Measurements from ENCODE around the gene GPHN.
"Not testable (repeated sequence)": the region's sequence is repeated elsewhere in the genome, so short reads cannot be mapped to it uniquely, and the experiment has no call there.

The GPHN gene

DNA sequence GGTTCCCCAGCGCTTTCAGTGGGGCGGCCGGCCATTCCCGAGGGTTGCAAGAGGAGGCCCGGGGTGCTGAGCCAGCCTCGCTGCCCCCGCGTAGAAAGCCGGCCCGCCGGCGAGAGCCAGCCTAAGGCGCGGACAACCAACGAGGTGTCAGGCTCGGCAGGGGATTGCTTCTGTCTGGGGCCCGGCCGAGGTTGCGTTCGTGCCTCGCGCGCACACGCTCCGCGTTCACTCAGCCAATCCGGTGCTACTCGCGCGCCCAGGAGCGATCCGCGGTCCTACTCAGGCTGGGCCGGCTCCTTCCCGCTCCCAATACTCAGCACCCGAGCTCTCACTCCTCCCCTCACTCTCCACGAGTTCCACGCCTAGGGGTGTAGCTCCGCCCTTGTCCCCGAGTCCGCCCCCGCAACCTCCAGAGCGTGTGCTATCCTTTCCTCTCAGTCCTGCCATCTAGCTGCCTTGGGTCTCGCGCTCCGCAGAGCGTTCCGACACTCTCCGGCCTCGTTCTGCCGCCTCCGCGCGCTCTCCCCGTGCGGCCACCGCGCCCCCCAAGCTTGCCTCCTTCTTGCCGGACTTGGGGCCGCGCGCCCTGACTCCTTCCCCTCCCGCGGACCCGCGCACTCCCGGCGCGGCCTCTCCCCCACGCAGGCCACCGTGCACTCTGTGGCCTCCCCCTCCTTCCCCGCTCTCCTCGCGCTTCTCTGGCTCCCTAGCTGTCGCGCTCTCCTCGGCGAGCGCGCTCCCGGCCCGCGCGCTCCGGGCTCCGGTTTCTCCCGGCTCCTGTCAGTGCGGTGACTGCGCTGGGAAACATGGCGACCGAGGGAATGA is at the start of gene GPHN:
TSS of gene GPHN (plus strand) at position 426 of the 825 bp plus-strand sequence.
- DNase-seq: peak; percentile 99

DNA sequence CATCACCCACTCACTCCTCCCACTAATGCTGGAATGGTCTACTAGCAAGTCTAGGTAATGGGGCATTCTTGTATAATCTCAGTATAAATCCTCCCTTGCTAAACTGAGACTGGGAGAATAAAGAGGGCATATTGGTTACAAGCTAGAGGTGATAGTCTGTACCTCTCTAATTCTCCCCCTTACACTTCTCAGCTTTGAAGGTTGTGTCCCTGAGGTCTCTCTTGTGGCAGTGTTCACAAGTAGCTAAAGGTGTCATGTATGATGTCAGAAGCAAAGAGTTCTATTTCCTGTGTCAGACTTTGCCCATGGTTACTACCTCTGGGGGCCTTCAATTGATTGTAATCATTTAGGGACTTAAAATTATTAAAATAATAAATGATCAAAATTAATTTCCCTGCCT is 48.3 kb upstream of the GPHN start:
- DNase-seq: no peak

DNA sequence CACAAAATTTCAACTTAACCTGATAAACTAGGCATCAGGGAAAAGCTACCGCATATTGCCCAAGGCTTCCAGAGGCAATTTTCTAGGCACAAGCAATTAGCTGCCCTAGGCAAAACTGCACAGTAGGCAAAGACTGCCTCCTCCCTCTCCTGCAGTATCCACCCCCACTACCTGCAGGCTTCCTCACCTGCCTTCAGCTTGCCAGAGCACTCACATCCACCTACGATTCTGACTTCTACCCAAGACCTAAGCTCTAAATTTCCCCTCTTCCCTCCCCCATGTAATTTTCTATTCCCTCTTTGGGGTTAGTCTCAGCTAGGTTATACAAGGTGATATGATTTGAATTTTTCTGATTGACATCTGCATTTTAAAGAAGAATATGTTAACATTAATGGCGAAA is 43.7 kb upstream of the GPHN start:
- no peak for DNase-seq

DNA sequence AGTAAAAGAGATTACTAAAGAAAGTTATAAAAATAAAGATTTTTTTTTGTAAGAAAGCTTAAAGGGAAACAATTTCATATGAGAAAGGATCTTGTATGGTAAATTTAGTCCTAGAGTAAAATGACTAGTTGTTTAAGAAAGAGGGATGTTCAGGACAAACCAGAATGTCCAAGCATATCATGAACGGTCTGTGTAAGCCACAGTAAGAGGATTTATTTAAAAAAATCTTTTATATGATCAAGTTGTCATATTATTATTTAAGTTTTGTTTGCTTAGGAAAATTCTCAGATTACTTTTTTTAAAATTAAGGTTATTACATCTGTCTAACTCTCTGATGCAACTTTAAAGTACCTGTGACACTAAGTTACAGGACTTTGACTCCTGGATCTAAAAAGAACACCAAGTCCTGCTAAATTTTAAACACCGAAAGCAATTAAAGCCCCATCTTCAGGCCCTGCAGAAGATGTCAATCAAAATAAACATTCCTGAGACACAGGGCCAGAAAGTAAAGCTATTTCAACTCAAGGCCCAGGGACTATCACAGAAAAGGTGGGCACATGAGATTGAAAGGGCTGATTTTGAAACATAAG is 39.1 kb upstream of the GPHN start:
- DNase-seq: no peak

DNA sequence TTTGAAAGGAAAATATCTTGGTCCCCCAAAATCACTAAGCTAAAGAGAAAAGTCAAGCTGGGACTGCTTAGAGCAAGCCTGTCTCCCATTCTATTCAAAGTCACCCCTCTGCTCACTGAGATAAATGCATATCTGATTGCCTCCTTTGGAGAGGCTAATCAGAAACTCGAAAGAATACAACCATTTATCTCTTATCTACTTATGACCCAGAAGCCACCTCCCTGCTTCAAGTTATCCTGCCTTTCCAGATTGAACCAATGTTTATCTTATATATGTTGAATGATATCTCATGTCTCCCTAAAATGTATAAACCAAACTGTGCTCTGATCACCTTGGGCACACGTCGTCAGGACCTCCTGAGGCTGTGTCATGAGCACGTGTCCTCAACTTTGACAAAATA is 36.4 kb upstream of the GPHN start:
- no peak for DNase-seq

DNA sequence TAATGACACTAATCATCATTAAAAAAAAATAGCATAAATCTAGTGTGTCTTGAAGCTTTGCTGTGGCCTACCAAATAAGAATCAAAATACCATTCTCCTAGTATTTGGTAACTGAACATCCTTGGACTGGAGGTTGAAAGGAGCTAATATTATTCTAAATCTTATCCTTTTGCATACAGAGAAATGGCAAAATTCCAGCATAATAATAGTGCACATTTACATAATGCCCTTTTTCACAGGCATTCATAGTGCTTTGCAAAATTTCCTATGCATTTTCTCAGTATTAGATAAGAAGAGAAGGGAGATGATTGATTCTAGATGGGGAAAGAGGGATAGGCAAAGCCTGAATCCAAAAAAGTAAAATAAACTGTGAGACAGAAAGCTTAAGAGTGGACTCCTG is 35.7 kb upstream of the GPHN start:
- no peak for DNase-seq

DNA sequence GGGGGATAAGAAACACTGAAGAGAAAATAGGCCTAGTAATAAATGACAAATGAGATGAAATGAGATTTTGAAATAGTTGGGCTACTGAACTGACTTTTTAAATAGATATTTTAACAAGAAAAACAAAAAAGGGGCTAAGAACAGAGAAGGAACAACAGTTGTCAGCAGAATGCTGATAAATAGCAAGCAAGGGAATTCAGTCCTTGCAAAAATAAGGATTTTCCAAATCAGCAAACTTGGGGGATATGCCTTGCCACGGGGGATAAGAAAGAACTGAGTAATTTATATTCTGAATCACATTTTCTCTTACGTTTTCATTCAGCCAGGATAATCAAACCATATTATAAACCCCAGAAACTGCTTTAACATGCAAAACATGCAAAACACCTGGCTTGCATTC is 34.7 kb upstream of the GPHN start:
- no peak for DNase-seq

DNA sequence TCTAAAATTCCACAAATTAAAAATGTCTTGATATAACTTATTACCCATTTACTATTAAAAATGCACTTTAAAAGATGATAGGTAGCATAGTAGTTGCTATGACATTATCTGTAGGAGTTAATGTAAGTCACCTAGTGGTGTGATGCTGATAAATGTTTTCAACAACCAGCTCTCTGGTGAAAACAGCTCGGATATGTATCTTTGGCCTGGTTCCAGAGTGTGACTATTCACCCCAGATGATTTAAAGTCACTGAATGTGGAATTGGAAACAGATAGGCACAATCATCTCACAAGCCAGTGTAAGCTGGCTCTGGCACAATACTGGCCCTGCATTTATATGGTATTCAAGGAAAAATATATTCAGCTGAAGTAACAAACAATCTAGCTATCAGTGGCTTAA is 31.0 kb upstream of the GPHN start:
- DNase-seq: no peak

DNA sequence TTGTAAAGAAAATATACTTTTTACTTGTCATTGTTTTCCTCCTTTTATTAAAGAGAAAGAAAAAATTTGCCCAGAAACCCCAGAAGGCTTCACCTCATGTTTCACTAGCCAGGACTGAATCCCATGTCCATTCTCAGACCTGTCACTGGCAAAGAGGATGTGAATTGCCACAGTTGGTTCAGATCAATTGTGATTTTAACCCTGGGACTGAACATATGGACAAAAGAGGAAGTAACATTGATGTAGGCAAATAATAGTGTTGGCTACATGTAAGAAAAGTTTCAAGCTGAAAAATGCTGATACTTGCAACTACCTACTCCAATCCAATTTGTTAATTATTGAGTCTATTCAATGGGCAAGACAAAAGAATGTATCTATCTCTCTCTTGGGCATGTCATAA is 30.4 kb upstream of the GPHN start:
- no peak for DNase-seq

DNA sequence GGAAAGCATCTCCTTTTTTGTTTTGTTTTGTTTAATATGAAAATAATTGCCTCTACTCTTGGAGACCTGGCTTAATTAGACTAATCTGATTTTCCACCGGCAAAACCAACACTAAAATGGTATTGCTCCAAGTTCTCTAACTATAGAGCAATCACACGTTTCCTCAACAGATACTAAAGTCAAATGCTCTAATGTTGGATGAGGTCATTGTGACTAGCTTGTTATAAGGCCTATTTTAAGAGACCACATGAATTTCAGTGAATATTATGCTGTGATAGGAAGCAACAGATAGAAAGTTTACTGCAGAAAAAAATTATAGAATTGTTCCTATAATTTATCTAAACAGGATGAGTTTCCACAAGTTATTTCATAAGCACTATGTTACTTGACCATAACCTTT is 25.1 kb upstream of the GPHN start:
- DNase-seq: no peak

DNA sequence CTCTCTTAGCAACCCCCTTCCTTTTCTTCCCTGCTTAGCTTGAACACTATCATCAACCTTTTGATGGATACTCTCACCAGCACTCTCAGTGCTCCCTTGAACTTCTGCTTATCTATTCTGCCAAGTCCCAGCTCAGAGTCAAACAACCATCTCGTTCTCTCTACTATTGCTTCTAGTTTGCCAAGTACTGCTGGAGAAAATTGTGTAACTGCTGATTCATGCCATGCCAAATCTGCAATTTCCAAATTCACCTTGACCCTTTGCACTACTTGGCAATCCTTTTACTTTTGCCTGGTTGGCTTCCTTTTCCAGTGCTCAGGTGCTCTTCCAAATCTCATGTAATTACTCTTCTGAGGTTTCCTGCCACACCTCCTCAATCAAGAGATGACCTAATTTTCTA is 24.6 kb upstream of the GPHN start:
- DNase-seq: no peak

DNA sequence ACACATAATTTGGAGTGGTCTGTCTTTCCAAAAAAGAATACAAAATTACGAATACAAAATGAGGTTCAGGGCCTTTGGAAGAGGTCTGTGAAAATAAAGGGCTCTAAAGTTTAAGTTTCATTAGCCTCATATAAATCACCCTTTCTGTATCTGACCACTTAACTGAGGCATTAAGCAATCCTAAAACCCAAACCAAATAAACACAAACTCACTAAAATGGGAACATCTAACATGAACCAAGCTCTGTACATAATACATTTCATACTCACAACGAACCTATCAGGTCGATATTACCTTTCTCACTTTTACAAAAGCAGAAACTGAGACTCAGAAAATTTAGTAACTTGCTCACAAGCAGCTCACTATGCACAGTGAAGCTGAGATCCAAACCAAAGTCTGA is 22.9 kb upstream of the GPHN start:
- DNase-seq: no peak

DNA sequence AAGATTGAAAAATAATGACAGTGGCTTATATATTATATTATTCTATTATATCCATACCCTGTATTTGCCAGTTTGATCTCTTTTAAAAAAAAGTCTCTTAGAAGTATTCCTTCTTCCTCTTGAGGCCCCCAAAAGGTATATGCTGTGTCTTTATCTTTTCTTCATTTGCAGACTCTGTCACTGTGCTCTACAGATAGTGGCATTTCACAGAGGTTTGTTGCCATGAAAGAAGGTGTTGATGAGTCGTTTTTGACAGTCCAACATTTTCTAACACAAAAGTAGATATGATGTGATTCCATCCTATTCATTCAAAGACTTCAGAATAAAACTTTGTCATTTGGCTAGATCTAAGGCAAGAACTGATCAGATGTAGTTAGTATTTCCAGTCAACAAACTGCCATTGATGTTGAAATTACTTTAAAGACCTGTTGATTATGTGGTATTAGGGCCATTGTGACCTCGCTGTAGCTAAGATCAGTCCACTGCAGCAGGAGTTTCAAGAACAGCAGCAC is 22.0 kb upstream of the GPHN start, which contains the start of gene CCDC196:
TSS of gene CCDC196 (plus strand) at position 462 of the 512 bp plus-strand sequence. CDS start 132 bp downstream, outside the sequence.
- DNase-seq: no peak

DNA sequence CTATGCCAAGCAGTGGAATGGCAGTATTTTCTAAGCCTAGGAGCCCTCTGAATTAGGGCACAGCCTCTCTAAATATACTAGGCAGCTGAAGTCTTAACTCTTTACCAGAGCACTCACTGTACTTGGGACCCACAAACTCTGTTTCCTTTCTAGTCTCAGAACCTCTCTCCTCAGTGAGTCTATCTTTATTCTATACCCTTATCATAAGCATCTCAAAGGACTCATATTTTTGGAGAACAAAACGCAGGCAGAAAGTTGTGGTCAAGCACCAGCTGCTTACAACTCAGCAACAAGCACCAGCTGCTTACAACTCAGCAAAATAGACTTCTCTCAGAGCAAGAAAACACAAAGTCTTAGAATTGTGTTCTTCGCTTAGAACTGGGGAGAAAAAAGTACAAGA is 20.8 kb upstream of the GPHN start:
- no peak for DNase-seq

DNA sequence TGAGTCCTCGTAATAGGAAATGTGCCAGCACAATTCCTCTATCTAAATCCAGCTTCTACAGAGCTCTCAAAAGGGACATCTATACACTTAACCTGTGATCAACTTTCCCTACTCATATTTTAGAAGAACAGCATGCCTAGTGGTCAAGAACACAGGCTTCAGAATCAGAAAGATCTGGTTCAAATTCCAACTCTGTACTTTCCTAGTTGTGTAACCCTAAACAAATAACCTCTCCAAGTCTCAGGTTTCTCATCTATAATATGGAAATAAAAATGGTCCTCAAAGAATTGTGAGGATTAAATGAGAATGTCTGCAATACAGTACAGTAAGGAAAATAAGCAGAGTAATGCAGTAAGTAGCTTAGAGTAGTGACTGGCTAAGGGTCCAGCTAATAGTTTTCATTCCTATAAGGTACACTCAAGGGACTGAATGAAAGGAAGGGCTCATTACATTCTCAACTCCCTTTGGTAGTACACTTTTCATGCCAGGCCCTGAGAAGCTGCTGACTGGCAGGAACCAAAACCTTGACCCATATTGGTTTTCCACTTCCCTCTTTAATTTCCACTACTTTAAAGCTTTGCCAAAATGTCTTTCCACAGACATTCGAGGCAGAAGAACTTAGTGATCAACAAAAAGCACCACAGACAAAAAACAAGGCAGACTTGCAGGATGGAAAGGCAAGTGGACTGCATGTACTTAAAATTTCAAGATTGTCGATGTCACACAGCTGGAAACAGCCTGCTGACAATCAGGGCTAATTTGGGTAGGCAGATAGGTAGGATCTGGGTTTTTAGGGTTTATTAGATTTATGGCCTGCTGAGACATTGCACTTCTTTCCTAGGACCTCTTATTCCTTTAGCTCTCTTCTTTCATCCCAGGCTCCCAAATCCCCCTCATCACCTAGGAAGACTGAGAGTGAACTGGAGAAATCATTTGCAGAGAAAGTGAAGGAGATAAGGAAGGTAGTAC is 17.5 kb upstream of the GPHN start:
- no peak for DNase-seq

DNA sequence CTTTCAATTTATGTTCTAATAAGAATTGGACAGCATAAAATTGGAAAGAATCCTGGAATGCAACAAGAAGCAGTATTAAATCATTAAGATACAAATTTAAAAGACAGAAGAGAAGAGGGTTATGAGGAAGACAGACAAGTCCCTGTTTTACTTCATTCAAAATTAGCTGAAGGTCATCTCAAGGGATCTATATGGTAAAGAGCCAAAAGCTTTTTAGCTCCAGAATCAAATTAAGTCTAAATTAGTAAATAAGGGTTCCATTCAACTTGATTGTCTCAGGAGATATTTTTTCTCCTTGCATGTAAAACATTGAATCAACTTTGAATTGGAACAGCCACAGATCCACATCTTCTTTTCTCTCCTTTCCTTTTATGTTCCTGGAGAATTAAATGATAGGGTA is 14.2 kb upstream of the GPHN start:
- DNase-seq: no peak

DNA sequence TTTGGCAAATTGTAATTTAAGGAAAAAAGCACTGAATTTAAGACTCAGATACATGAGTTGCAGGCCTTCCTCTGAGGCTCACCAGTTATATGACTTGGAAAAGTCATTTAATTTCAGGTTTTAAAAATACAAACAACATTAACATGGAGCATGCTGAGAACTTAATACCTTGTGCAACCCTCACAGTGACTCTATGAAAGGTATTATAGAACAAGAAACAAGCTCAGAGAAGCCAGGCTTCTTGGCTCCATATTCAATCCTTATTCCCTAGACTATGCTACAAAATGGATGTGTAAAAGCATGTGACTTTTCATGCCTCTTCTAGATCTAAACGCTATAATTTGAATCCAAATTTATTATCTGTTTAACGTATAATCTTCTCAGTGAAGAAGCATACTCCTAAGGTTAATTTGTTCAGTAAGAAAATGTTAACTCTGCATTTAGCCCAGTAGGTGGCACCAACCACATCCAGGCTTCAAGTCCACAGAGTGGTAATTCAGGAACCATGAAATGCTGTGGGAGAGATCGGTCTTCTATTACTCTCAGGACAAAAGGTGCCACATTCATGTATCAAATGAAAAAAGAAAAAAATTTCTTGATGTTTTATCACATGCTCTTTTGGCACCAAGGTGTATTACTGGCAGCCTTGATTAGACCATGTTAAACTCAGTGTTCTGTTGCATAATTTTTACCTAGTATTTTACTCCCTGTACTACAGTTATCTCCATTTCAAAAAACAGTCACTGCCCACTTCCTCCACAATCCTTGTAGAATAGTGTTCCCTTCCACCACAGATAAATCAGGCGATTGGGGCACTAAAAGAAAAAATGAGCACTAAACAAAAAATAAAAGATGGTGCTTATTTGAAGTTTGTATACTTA is 12.5 kb upstream of the GPHN start:
- DNase-seq: peak; percentile 37

DNA sequence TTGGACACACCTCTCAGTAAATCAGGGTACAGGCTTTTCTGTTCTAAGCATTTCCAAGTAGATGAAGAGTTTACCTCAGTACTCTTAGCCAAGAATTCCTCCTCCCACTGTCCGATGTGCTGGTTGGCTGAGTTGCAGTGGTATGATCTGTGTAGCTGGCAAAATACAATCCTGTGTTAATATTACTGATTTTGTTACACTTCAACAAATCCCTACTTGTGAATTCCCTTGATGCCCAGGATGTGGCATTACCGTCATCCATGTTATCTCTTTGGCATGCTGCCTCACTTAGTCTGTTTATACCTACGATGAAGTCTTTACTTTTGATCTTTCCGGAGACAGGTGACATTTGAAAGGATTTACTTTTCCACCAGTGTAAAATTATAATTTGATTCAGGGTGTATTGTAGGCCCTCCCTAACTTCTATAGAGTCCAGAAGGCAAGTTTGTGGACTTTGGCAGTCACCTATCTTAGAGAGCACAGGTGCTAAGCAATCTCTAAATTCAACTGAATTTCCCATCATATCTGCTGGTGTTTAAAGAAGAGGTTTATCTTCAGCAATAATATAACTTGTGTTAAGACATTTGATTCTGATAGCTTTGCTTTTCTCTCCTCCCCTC is 11.6 kb upstream of the GPHN start:
- DNase-seq: no peak

DNA sequence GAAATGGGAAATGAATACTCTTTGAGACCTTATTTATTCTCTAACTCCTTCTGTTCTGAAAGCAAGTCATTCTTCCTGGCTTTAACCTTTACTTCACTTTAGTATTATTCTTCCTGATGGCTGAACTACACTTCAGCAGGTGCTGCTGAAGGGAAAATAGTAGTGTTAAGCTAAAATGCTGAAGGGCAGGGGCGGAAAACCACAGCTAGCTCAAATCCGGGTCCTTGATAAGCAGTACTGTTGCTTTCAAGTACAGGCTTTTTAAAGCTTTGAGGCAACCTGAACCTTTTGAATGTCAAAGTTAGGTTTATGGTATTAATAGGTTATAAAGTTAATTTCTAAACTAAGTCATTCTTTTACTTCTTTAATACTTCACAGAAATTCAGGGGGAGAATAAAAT is 11.0 kb upstream of the GPHN start:
- DNase-seq: no peak

DNA sequence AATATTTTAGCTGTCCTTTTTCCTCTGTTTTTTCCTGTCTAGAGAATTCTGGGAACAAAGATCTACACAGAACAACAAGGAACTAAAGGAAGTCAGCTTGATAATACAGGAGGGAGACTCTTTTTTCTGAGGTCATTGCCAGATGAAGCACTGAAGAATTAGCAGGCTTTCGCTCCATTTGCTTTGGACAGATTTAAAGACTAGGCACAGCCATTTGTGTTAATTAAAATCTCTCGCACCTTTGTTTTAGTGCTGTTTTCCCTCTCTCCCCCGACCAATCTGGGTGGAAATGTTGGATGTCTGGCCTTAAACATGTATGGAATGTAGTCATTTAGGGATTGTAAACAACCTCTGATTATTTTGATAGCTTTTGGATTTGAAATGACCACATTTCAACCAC is 9.6 kb upstream of the GPHN start:
- no peak for DNase-seq

DNA sequence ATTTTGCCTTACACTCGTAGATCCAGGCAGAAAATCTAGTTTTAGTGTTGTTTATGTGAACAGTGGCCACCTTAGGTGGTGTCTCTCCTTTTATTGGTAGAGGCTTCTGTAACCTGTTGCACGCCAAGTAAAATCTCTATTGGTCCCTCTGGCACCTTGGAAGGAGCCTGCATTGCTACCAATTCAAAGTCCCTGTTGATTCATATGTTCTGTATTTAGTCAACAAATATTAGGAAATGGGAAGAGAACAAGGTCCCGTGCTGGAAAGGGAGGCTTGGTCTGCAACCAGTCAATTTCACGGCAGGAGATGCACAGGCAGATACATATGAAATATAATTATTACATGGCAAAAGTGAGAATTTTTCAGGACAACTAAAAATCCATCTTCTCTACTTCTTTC is 6.4 kb upstream of the GPHN start:
- no peak for DNase-seq

DNA sequence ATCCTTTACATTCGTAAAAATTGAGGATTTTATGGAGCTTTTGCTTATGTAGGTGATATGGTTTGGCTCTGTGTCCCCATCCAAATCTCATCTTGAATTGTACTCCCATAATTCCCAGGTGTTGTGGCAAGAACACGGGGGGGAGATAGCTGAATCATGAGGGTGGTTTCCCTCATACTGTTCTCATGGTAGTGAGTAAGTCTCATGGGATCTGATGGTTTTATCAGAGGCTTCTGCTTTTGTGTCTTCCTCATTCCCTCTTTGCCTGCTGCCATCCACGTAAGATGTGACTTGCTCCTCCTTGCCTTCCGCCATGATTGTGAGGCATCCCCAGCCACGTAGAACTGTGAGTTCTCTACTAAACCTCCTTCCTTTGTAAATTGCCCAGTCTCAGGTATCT is 5.1 kb upstream of the GPHN start:
- not testable (repeated sequence) for DNase-seq
